Naive thymus-derived CD8-positive, alpha-beta T cell (primary cell): ENCODE results near the gene IVNS1ABP. TPM values are rescaled to one million over a fixed set of nuclear protein-coding genes. Genes with fewer than 3 reads are reported as not detected.
"Not testable (repeated sequence)": the region's sequence is repeated elsewhere in the genome, so short reads cannot be mapped to it uniquely, and the experiment has no call there.

ENCODE experiments used
- ATAC-seq, 2 donors: fragments of 150-1000 bp; cut with Tn5 transposase in 1 of 2; sonication (Bioruptor Pico), chemical (Tn5 transposase) in 1 of 2; 1 replicate in 1 of 2; 2 replicates in 1 of 2; pipeline ENCODE4 v1.10.0; 2021; ENCODE audit warnings: mild to moderate bottlenecking in 2 of 2, moderate library complexity in 2 of 2
- POLR2A ChIA-PET: fragments of 350-600 bp; sonication (Branson Sonifier 250); formaldehyde crosslinking; loops from one replicate; lab custom pipeline; 2021; ENCODE audit warnings: antibody characterized with exemption; lab: Charles Lee
- DNase-seq, 10 donors: peaks; one replicate each; pipeline versions ENCODE4 v3.0.0 to v3.0.0-alpha.2; 2020 to 2022
- H3K27ac Mint-ChIP-seq, 10 donors: one replicate each; pipeline ENCODE4 v1.8.0; 2020 to 2022; ENCODE audit warnings: mild to moderate bottlenecking in 10 of 10, mixed read lengths in 10 of 10, moderate library complexity in 4 of 10, inconsistent platforms in 1 of 10
- H3K27me3 Mint-ChIP-seq, 5 donors: one replicate each; pipeline ENCODE4 v1.8.0; 2021 to 2022; ENCODE audit warnings: mixed read lengths in 5 of 5
- H3K36me3 Mint-ChIP-seq, 3 donors: one replicate each; pipeline ENCODE4 v1.8.0; 2020 to 2022; ENCODE audit warnings: mixed read lengths in 3 of 3, mild to moderate bottlenecking in 2 of 3, inconsistent platforms in 1 of 3
- H3K4me1 Mint-ChIP-seq, 4 donors: one replicate each; pipeline ENCODE4 v1.8.0; 2021 to 2022; ENCODE audit warnings: mixed read lengths in 4 of 4
- H3K4me3 Mint-ChIP-seq, 10 donors: one replicate each; pipeline ENCODE4 v1.8.0; 2020 to 2022; ENCODE audit warnings: mild to moderate bottlenecking in 10 of 10, mixed read lengths in 10 of 10, moderate library complexity in 6 of 10, inconsistent platforms in 1 of 10
- H3K9me3 Mint-ChIP-seq, 9 donors: one replicate each; pipeline ENCODE4 v1.8.0; 2020 to 2022; ENCODE audit warnings: mixed read lengths in 9 of 9, mild to moderate bottlenecking in 3 of 9, inconsistent platforms in 1 of 9, moderate library complexity in 1 of 9
- polyA plus RNA-seq, 3 donors: library from polyadenylated mRNA; unstranded; fragments of 300-500 nt; fragmentation: Illumina TruSeq; gene quantifications; one replicate each; pipeline ENCODE4 v1.2.3, GENCODE V29; 2021
- total RNA-seq, 8 experiments: library from RNA in 2 of 8; stranded (reverse) in 2 of 8; gene quantifications; one replicate each; pipeline ENCODE4 v1.2.3 and lab custom pipeline; 2021 to 2026

Gene IVNS1ABP
- total RNA-seq = 100 to 1,000 TPM; 160 to 164 TPM
- 10 to 100 TPM; 44.8 to 55.1 (median 48.5) TPM for polyA plus RNA-seq
- total RNA-seq (lab: John Stamatoyannopoulos, UW) = 198 to 452 (median 305) reads per million in 6 experiments

GRCh38 chr1:185317034-185317885 lies at the start of gene IVNS1ABP:
TSS of gene IVNS1ABP (minus strand) at chr1:185317243. CDS start at chr1:185309493, 7,750 bp downstream.
- peak within 1 kb of the TSS; percentile 91 to 99 (median 96) for H3K4me3 Mint-ChIP-seq
- no peaks in the 10 kb centered on the region for H3K27me3 Mint-ChIP-seq
- DNase-seq (peak; percentile 89 to 97 (median 96)), ATAC-seq (peak; percentile 76 to 78)
- H3K9me3 Mint-ChIP-seq = no peaks in the 10 kb centered on the region
- H3K27ac Mint-ChIP-seq = peak within 1 kb of the TSS; percentile 97 to 100 (median 99)
- H3K36me3 Mint-ChIP-seq = no peaks in the 10 kb centered on the region
- POLR2A ChIA-PET = interaction anchor here (0.6 to 4.6 kb wide), 42 partner anchors 11 to 1058 kb away, joined by 3 to 58 read pairs (median 6); partner anchors contain the start of genes ODR4, RNF2, SWT1 and TPR
- peaks cover 18 to 55% (median 52%) of the 10 kb centered on the region in 4 donors for H3K4me1 Mint-ChIP-seq

DNA sequence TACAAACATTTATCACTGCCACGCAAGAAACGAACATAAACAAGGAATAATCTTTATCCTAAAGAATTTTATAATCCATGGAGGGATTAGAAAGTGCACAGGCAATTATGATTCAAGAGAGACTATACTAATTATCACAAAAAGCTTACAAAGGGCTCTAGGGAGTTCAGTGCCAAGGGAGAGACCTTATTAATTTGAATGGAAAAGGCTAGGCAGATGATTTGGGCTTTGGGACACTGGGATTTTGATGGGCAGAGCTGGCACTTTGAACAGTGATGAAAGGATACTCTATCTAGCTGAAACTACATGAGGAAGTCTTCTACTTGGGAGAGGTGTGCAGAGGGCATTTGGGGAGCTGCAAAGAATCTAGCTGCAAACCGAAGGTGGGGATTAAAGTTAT lies 48.9 kb upstream of the IVNS1ABP start:
- DNase-seq = no peak
- Mint-ChIP-seq H3K36me3 (peaks cover 0 to 15% (median 15%) of the 10 kb centered on the region in 3 donors), H3K27me3 (peaks cover 0 to 2% (median 0%) of the 10 kb centered on the region in 5 donors), H3K4me1 (peaks cover 0 to 4% (median 0%) of the 10 kb centered on the region in 4 donors), H3K4me3 (no peak overlapping the region), H3K9me3 (peaks cover 2 to 19% (median 14%) of the 10 kb centered on the region in 9 donors), H3K27ac (no peak overlapping the region)
- POLR2A ChIA-PET = interaction anchor here (0.7 kb wide), 1 partner anchor 24 kb away, joined by 4 read pairs; no protein-coding TSS in a partner anchor
- no peak for ATAC-seq

DNA sequence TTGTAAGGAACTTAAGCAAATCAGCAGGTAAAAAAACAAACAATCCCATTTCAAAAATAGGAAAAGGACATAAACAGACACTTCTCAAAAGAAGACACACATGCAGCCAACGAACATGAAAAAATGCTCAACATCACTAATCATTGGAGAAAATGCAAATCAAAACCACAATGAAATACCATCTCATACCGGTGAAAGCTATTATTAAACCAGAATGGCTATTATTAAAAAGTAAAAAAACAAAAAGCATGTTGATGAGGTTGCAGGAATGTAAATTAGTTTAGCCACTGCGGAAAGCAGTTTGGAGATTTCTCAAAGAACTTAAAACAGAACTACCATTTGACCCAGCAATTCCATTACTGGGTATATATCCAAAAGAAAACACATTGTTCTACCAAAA lies 47.5 kb upstream of the IVNS1ABP start:
- POLR2A ChIA-PET, H3K27ac Mint-ChIP-seq, ATAC-seq, H3K27me3 Mint-ChIP-seq, H3K4me1 Mint-ChIP-seq, H3K4me3 Mint-ChIP-seq, DNase-seq: not testable (repeated sequence)
- Mint-ChIP-seq H3K9me3 (peaks cover 2 to 23% (median 17%) of the 10 kb centered on the region in 9 donors), H3K36me3 (peaks cover 0 to 18% (median 16%) of the 10 kb centered on the region in 3 donors)

DNA sequence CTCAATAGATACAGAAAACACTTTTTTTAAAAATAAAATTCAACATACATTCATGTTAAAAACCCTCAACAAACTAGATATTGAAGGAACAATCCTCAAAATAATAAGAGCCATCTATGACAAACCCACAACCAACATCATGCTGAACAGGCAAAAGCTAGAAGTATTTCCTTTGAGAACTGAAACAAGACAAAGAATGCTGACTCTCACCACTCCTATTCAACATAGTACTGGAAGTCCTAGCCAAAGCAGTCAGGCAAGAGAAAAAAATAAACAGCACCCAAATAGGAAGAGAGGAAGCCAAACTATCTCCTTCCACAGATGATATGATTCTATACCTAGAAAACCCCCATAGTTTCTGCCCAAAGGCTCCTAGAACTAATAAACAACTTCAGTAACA lies 46.2 kb upstream of the IVNS1ABP start:
- ATAC-seq (no peak), DNase-seq (no peak)
- Mint-ChIP-seq H3K4me1 (peaks cover 0 to 10% (median 1%) of the 10 kb centered on the region in 4 donors), H3K27me3 (peaks cover 0 to 6% (median 0%) of the 10 kb centered on the region in 5 donors), H3K36me3 (peaks cover 0 to 18% (median 18%) of the 10 kb centered on the region in 3 donors), H3K4me3 (no peak overlapping the region), H3K27ac (no peak overlapping the region), H3K9me3 (peaks cover 2 to 23% (median 17%) of the 10 kb centered on the region in 9 donors)
- POLR2A ChIA-PET = interaction anchor here (1.1 kb wide), 1 partner anchor 9 kb away, joined by 3 read pairs; no protein-coding TSS in a partner anchor

DNA sequence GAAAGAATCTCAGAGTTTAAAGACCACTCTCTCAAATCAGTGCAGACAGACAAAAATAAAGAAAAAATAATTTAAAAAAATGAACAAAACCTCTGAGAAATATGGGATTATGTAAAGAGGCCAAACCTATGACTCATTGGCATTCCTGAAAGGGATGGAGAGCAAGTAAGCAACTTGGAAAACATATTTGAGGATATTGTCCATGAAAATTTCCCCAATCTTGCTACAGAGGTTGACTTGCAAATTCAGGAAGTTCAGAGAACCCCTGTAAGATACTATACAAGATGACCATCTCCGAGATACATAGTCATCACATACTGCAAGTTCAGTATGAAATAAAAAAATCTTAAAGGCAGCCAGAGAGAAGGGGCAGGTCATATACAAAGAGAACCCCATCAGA lies 43.7 kb upstream of the IVNS1ABP start:
- POLR2A ChIA-PET = no interaction called here
- no peak overlapping the region for H3K4me3 Mint-ChIP-seq

DNA sequence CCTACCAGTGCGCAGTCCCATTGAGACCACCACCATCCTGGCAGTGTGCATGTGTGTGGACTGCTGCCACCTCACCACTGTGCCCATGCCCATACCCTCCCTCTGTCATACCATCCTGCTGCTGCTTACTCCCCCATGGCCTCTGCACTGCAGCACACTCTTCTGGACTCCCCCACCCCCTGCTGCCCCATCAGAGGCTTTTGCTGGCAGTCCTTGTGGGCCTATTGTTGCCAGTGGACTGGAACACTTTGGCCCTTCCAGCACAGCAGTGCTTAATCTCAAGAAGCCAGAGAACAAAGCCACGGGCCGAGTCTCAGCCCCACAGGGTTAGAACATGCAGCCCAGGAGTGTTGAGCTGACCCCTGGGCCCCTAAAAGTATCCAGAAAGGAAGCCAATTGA lies 41.9 kb upstream of the IVNS1ABP start:
- POLR2A ChIA-PET = interaction anchor here (0.6 kb wide), 1 partner anchor 20 kb away, joined by 3 read pairs; no protein-coding TSS in a partner anchor
- DNase-seq = no peak
- ATAC-seq = no peak
- Mint-ChIP-seq H3K9me3 (peaks cover 2 to 23% (median 17%) of the 10 kb centered on the region in 9 donors), H3K4me3 (no peak overlapping the region), H3K27me3 (peaks cover 0 to 5% (median 0%) of the 10 kb centered on the region in 5 donors), H3K36me3 (peaks cover 0 to 20% (median 18%) of the 10 kb centered on the region in 3 donors), H3K27ac (peak overlapping the region in 1 of 10 donors; percentile 80), H3K4me1 (peaks cover 0 to 6% (median 1%) of the 10 kb centered on the region in 4 donors)

More for the DNA sequence above, 43.7 kb upstream of the IVNS1ABP start:
- peaks cover 2 to 23% (median 17%) of the 10 kb centered on the region in 9 donors for H3K9me3 Mint-ChIP-seq
- no peak overlapping the region for H3K27ac Mint-ChIP-seq
- H3K27me3 Mint-ChIP-seq = peaks cover 0 to 5% (median 0%) of the 10 kb centered on the region in 5 donors
- ATAC-seq (no peak), DNase-seq (no peak)
- peaks cover 0 to 10% (median 1%) of the 10 kb centered on the region in 4 donors for H3K4me1 Mint-ChIP-seq
- peaks cover 0 to 20% (median 18%) of the 10 kb centered on the region in 3 donors for H3K36me3 Mint-ChIP-seq

GRCh38 chr1:185355947-185356346 lies 38.9 kb upstream of the IVNS1ABP start:
- peaks cover 0 to 5% (median 3%) of the 10 kb centered on the region in 3 donors for H3K36me3 Mint-ChIP-seq
- ATAC-seq = no peak
- POLR2A ChIA-PET = no interaction called here

DNA sequence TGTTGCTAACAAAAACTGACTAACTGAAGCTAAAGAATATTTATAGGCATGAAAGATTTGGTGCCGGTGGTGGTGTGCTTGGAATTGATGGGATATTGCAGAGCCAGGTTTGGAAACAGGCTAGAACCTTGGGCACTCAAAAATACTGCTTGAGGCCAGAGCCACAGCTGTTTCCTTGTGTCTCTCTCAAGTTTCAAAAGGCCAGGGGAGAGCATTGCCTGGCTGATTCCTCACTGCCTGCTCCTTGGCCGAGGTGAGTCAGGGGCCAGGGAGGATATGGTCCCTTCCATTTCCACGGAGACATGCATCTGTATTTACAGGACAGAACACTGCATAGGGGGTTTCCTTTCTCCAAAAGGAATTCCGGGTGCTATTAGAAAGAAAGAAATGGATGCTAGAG lies 36.1 kb upstream of the IVNS1ABP start:
- no peak for DNase-seq
- POLR2A ChIA-PET = no interaction called here
- no peak overlapping the region for H3K27ac Mint-ChIP-seq
- peaks cover 0 to 2% (median 0%) of the 10 kb centered on the region in 3 donors for H3K36me3 Mint-ChIP-seq
- no peak for ATAC-seq
- H3K27me3 Mint-ChIP-seq = peaks cover 0 to under 1% (median 0%) of the 10 kb centered on the region in 5 donors
- no peak overlapping the region for H3K4me3 Mint-ChIP-seq
- H3K4me1 Mint-ChIP-seq = peaks cover 0 to 7% (median 3%) of the 10 kb centered on the region in 4 donors
- H3K9me3 Mint-ChIP-seq = no peaks in the 10 kb centered on the region

More at GRCh38 chr1:185355947-185356346, 38.9 kb upstream of the IVNS1ABP start:
- Mint-ChIP-seq H3K27me3 (peaks cover 0 to 5% (median 0%) of the 10 kb centered on the region in 5 donors), H3K4me3 (no peak overlapping the region), H3K4me1 (peaks cover 0 to 8% (median 1%) of the 10 kb centered on the region in 4 donors), H3K27ac (no peak overlapping the region), H3K9me3 (peaks cover 0 to 6% (median 2%) of the 10 kb centered on the region in 9 donors)
- DNase-seq = no peak

- Mint-ChIP-seq H3K9me3 (no peaks in the 10 kb centered on the region), H3K27me3 (no peaks in the 10 kb centered on the region), H3K4me3 (no peak overlapping the region), H3K36me3 (peaks cover 0 to 2% (median 0%) of the 10 kb centered on the region in 3 donors), H3K4me1 (peaks cover 0 to 7% (median 5%) of the 10 kb centered on the region in 4 donors), H3K27ac (no peak overlapping the region)
- no peak for DNase-seq
- POLR2A ChIA-PET = no interaction called here
- ATAC-seq = no peak
Measured at GRCh38 chr1:185351734-185352466, 34.9 kb upstream of the IVNS1ABP start.

DNA sequence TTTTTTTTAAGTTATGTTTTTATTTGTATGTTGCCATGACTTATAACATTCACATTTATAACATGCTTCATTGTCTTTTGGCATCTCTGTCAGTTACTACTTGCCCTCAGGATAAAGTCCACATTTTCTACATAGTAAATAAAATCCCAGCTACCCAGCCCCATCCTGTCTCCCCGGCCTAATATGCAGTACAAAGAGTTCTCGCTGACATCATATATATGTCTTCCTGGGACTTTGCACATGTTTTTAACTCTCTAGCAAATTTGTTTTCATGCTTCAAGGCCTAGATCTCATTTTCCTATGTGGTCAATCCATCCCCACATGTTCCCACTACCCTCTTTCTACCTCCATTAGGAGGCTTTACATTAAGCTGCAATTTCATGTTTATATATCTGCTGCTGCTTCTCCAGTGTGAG lies 33.0 kb upstream of the IVNS1ABP start:
- Mint-ChIP-seq H3K4me1 (peaks cover 4 to 22% (median 17%) of the 10 kb centered on the region in 4 donors), H3K4me3 (no peak overlapping the region), H3K9me3 (no peaks in the 10 kb centered on the region), H3K36me3 (no peaks in the 10 kb centered on the region), H3K27ac (no peak overlapping the region), H3K27me3 (no peaks in the 10 kb centered on the region)
- ATAC-seq (no peak), DNase-seq (no peak)
- POLR2A ChIA-PET = no interaction called here

GRCh38 chr1:185349556-185349955 lies 32.5 kb upstream of the IVNS1ABP start:
- Mint-ChIP-seq H3K9me3 (no peaks in the 10 kb centered on the region), H3K4me1 (peaks cover 4 to 25% (median 17%) of the 10 kb centered on the region in 4 donors), H3K27me3 (no peaks in the 10 kb centered on the region), H3K36me3 (no peaks in the 10 kb centered on the region), H3K27ac (no peak overlapping the region), H3K4me3 (no peak overlapping the region)
- no peak for DNase-seq
- no peak for ATAC-seq
- POLR2A ChIA-PET = interaction anchor here (1.0 kb wide), 1 partner anchor 8 kb away, joined by 3 read pairs; no protein-coding TSS in a partner anchor

GRCh38 chr1:185348985-185349384 lies 31.9 kb upstream of the IVNS1ABP start:
- no peak for DNase-seq
- no peak for ATAC-seq
- no peak overlapping the region for H3K4me3 Mint-ChIP-seq
- no peaks in the 10 kb centered on the region for H3K36me3 Mint-ChIP-seq
- POLR2A ChIA-PET = interaction anchor here (1.0 to 1.1 kb wide), 2 partner anchors 9 to 13 kb away, joined by 3 to 4 read pairs; no protein-coding TSS in a partner anchor
- peaks cover 6 to 25% (median 17%) of the 10 kb centered on the region in 4 donors for H3K4me1 Mint-ChIP-seq
- no peak overlapping the region for H3K27ac Mint-ChIP-seq
- H3K9me3 Mint-ChIP-seq = no peaks in the 10 kb centered on the region
- no peaks in the 10 kb centered on the region for H3K27me3 Mint-ChIP-seq
